Activated naive CD4-positive, alpha-beta T cell treated with anti-CD3 and anti-CD28 coated beads, Interleukin-2, amount 50 U/mL, for 72 hours (primary cell): Measurements from ENCODE around the gene VWF. TPM values are rescaled to one million over a fixed set of nuclear protein-coding genes. Genes with fewer than 3 reads are reported as not detected.

ENCODE experiments used
- ATAC-seq, 2 donors: fragments of 150-1000 bp; cut with Tn5 transposase; 2 replicates each; pipeline ENCODE4 v1.10.0; 2021; ENCODE audit warnings: mild to moderate bottlenecking in 2 of 2, moderate library complexity in 2 of 2
- DNase-seq, 2 donors: peaks; one replicate each; pipeline ENCODE4 v3.0.0; 2021 to 2022; ENCODE audit warnings: low spot score in 2 of 2
- H3K27ac Mint-ChIP-seq, 2 donors: one replicate each; pipeline ENCODE4 v1.8.0; 2022; ENCODE audit warnings: mild to moderate bottlenecking in 2 of 2, mixed read lengths in 2 of 2
- H3K36me3 Mint-ChIP-seq, 2 donors: one replicate each; pipeline ENCODE4 v1.8.0; 2022; ENCODE audit warnings: mixed read lengths in 2 of 2
- H3K9me3 Mint-ChIP-seq, 2 donors: one replicate each; pipeline ENCODE4 v1.8.0; 2022; ENCODE audit warnings: mixed read lengths in 2 of 2
- total RNA-seq, 2 donors: library from RNA; stranded (reverse); gene quantifications; one replicate each; pipeline ENCODE4 v1.2.3, GENCODE V29; 2022

The VWF gene
- total RNA-seq, 2 donors from 2014 or later: 0.12 TPM; not detected in 1

DNA sequence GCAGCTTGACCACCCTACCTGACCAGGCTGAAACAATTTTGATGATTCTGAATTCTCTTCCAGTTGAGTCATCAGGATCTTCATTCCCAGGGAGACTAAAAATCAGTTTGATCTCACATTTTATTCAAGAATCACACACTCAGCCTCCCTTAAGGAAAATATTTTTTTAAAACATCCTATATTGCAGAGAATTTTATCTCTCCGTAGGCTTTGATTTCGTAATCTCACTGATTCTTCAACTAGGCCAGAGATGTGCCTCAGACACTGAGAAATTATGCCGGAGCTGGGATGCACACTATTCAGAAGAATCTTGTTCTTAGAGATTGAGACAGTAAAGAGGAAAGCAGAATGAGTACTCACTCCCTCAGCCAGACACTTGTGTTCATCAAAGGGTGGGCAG lies 172.4 kb downstream of the VWF start:
- DNase-seq (no peak), ATAC-seq (no peak)
- Mint-ChIP-seq H3K36me3 (no peaks in the 10 kb centered on the region), H3K9me3 (no peaks in the 10 kb centered on the region), H3K27ac (no peak overlapping the region)

DNA sequence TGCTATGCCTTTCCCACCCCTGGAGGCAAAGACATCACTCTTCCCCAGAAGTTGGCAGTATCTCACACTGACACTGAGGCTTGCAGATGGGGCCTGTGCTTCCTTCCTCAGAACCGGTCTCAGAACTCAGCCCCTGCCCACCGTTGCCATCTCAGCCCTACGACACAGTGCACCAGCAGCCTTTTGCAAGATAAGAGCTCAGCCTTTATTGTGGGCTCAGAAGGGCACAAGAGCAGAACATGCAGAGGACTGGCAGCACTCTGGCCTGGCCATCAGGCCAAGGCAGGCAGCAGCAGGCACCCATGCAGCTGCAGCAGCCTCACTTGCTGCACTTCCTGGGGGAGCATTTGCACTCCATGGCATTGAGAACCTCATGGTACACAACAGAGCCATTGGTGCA lies 175.8 kb downstream of the VWF start:
- no peak for DNase-seq

DNA sequence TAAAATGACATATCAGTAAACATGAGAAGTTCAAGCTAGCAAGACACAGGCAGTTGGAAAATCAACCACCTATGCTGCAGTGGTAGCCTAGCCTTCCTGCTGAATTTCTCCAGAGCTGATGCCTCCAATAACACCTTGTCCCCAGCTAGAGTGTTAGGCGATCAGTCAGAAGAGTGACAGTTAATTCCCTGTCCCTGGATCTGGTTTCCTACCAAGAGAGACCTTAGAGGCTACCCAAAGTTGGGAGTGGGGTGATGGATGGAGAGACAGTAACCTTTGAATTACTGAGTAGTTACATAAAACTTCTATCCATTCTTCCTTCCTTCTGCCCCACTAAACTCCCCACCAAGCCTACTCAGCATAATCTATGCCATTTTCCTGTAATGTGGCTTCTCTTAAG lies 177.5 kb downstream of the VWF start:
- no peaks in the 10 kb centered on the region for H3K36me3 Mint-ChIP-seq
- no peak for ATAC-seq
- no peaks in the 10 kb centered on the region for H3K9me3 Mint-ChIP-seq
- DNase-seq: no peak
- no peak overlapping the region for H3K27ac Mint-ChIP-seq

More for the DNA sequence above, 175.8 kb downstream of the VWF start:
- ATAC-seq: no peak
- H3K9me3 Mint-ChIP-seq: no peaks in the 10 kb centered on the region
- no peaks in the 10 kb centered on the region for H3K36me3 Mint-ChIP-seq
- no peak overlapping the region for H3K27ac Mint-ChIP-seq

DNA sequence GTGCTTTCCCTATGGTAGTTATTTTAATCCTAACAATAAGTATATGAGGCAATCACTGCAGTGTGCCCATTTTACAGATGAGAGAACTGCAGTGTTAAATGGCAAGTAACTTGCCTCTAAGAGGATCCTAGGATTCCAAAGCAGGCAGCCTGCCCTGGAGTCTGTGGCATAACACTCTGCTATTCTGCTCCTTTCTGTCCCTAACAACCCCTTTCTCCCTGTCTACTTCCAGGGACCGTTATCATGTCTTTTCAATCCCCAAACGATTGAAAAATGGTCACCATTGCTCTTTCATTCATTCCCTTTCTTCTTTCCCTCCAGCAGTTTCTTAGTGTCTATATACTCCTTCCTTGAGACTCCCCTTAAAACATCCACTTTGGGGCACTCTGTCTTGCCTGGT lies 178.1 kb downstream of the VWF start:
- no peak for DNase-seq
- no peaks in the 10 kb centered on the region for H3K9me3 Mint-ChIP-seq
- no peak for ATAC-seq
- H3K36me3 Mint-ChIP-seq: no peaks in the 10 kb centered on the region
- H3K27ac Mint-ChIP-seq: no peak overlapping the region

DNA sequence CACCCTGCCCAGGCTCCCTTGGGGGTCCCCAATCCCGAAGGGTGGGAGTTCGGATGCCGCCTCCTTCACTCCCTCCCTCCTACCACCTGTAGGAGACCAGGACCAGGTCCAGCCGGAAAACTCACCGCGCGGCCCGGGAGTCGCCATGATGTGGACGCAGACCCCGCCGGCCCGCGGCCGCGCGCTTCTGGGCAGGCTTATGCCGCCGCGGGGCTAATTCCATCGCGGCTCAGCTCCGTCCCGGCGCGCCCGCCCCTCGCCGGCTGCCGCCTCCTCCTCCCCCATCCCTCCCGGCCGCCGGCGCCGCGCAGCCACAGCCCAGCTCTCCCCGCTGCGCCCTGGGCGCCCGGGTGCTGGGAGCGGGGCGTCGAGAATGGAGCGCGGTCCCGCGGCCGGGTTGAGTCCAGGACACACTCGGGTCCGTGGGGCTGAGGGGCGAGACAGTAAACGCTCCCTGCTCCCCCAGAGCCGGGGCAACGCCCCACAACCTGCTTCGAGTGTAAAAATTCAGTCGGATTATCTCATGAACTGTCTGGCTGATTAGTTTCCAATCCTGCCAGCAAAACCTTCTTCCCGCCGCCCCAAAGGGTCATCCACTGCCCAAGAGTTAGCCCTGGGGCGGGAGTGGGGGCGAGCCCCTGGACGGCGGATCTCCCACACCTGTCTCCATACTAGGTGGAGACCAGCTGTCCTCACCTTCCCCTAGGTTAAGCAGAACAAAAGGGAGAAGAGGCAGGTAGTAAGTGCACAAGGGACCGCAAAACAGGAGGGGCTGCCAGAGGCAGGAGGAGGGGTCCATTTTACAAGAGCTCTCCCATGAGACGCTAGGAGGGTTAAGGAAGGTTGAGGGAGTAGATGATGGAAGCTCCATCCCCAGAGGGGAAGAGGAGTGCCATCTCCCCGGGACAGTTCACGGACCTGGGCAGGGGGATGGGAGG lies 179.1 kb downstream of the VWF start, which contains the start of gene ANO2:
ANO2 (minus strand) TSS at position 189 of the 938 bp plus-strand sequence; CDS start at position 147, 42 bp downstream.
- Mint-ChIP-seq H3K36me3 (no peaks in the 10 kb centered on the region), H3K27ac (no peak within 1 kb of the TSS), H3K9me3 (no peaks in the 10 kb centered on the region)
- DNase-seq (no peak), ATAC-seq (no peak)

DNA sequence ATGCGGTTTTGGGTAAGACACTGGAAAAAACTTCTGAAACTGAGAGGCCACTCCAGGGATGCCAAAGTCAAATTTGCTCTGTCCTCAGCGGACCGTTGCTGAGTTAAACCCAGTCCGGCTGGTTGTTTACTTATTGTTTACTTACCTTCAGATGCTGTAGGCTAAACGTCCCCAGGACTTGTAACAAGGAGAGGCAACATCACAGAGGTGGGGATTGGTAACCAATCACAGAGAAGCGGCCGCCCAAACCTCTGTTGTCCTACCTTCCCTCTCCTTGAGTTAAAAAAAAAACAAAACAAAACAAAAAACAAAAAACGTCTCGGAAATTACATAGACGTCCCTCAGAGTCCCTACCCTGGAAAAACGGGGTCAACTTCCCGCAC lies 179.8 kb downstream of the VWF start:
- ATAC-seq (no peak), DNase-seq (no peak)
- Mint-ChIP-seq H3K9me3 (no peaks in the 10 kb centered on the region), H3K36me3 (no peaks in the 10 kb centered on the region), H3K27ac (no peak overlapping the region)

DNA sequence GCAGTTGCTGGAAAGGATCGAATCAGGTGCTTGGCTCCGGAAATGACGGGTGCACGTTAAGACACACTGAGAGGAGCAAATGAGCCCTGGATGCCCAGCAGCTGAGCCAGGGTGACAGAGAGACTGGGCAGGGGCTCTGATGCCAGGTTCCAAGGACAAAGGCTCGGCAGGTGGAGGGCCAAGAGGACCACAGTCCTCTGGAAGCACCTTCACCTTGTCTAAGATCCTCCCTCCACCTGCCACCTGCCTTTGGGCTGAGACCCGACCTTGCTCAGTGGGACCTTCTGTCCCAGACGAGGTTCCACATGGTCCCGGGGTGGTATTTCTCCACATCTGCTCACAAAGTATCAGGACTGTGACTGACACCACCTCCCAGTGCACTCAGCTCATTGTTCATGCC lies 180.4 kb downstream of the VWF start:
- ATAC-seq: no peak
- Mint-ChIP-seq H3K9me3 (no peaks in the 10 kb centered on the region), H3K36me3 (no peaks in the 10 kb centered on the region)

DNA sequence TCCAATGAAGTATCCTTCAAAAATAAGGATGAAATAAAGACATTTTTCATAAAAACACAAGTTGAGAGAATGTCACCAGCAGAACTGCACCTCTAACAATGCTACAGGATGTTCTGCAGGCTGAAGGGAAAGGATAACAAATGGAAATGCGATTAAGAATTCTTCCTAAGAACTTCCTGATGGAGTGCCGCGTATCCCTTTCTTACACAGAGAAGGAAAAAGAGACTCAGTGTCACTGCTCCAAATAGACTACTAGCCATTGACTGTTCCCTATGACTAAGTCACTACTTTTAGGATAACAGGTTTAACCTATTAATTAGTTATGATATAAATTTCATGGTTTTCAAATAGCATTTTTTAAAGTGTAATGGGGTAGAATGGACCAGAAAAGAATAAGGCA lies 182.6 kb downstream of the VWF start:
- Mint-ChIP-seq H3K9me3 (no peaks in the 10 kb centered on the region), H3K36me3 (no peaks in the 10 kb centered on the region), H3K27ac (no peak overlapping the region)
- no peak for DNase-seq
- ATAC-seq: no peak

More for the DNA sequence above, 180.4 kb downstream of the VWF start:
- no peak for DNase-seq
- H3K27ac Mint-ChIP-seq: no peak overlapping the region

DNA sequence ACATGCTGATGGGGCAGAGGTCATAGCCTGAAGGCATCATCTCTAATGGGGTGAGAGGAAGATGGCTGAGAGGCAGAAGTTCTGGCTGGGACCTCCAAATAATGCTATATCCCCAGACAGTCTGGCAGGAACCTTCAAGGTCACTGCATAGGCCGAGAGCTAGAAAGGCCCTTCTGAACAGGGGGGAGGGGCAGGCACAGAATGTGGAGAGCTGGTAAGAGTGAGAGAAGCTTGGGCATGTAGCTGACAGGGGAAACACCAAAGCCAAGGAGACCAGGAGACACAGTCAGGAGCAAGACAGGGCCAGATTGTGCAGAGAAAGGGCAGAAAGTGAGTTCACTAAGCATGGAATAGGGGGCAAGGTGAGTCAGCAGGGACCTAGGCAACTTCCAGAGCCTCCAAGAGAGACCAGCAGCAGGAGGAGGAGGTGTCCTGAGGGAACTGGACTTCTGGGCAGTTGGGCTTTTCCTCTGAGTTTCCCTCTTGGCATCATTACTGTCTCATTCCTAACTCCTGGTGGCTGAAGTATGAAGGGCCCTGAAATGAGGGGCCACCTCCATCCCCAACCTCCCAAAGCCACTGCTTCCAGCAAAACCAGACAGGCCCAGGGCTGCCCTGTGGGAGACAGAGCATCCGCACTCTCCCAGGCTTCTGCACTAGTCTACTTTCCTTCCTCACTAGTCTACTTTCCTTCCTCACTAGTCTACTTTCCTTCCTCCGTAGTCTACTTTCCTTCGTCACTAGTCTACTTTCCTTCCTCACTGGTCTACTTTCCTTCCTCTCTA lies 196.5 kb downstream of the VWF start:
- DNase-seq (no peak), ATAC-seq (no peak)
- peaks cover 0 to 18% of the 10 kb centered on the region in 2 donors for H3K9me3 Mint-ChIP-seq
- H3K27ac Mint-ChIP-seq: no peak overlapping the region
- H3K36me3 Mint-ChIP-seq: no peaks in the 10 kb centered on the region

DNA sequence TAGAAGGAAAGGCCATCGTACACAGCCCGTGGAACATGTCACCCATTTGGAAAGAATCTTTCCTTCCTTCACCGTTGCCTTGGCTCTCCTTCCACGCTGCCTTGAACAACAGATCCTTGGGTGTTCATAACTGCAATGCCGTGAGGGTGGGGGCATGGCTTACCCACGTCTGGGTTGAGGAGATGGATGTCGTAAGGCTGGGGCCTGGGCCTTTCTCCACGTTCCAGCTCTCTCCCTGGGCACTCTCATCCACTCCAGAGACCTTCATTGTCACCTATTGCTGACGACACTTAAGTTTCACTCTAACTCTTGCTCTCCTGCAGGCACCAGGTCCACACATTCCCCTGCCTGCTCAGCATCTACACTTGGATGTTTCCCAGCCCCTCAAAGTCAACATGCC lies 198.8 kb downstream of the VWF start:
- ATAC-seq: no peak
- H3K9me3 Mint-ChIP-seq: peaks cover 0 to 7% of the 10 kb centered on the region in 2 donors
- H3K36me3 Mint-ChIP-seq: no peaks in the 10 kb centered on the region
- no peak overlapping the region for H3K27ac Mint-ChIP-seq
- DNase-seq: no peak

DNA sequence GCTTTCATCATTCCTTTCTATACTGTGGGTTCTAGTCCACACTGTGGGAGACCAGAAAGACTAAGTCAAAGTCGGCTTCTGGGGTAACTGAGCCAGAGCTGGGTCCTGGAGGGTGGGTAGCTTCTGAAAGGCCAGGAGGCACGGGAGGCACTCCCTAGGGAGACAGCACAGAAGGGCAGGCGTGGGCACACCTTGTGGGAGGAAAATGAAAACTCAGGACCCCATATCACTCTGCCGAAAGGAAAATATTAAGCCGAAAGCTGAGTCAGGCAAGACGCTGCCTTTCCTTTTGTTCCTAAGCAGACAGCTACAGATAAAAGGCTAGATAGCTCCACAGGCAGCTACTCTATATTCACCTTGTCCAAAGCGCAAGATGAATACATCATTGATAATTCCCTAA lies 200.1 kb downstream of the VWF start:
- Mint-ChIP-seq H3K36me3 (no peaks in the 10 kb centered on the region), H3K9me3 (peaks cover 0 to 7% of the 10 kb centered on the region in 2 donors), H3K27ac (no peak overlapping the region)
- ATAC-seq (no peak), DNase-seq (peak in 1 of 2 donors; percentile 18)

DNA sequence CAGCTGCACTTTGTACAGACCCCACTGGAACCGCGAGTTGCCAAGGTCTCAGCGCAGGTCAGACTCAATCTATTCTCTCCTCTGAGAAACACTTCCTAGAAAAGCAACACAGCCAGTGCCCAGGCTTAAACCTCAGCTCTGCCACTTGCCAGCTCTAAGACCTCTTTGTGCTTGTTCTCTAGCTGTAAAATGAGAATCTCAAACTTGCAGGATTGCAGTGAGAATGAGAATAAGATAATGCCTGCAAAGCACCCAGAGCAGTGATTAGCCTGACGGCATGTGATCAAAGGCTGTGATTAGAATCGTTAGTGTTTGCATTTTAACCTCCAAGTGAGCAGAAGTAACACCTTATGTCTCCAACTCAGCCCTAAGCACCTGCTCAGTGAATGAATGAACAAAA lies 200.7 kb downstream of the VWF start:
- no peak for ATAC-seq
- no peak for DNase-seq
- no peaks in the 10 kb centered on the region for H3K36me3 Mint-ChIP-seq

DNA sequence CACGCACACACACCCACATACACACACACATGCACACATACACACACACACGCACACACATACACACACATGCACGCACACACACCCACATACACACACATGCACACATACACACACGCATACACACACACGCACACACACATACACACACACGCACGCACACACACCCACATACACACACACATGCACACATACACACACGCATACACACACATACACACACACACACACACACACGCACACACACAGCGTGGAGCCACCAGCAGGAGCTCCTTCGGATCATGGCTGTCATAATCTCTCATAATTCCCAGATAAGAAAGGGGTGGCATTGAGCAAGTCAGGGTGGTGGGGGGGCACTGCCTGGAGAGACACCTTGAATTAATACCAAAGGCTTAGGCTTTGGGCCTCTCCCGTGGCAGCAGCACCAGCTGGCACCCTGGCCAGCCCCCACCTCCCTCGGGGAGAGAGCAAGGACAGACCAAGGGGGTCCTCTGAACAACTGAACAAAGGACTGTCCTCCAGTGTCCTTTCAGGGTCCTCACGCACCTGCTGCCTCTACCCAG lies 201.3 kb downstream of the VWF start:
- Mint-ChIP-seq H3K27ac (no peak overlapping the region), H3K9me3 (peaks cover 0 to 7% of the 10 kb centered on the region in 2 donors), H3K36me3 (no peaks in the 10 kb centered on the region)
- DNase-seq (no peak), ATAC-seq (no peak)

More for the DNA sequence above, 200.7 kb downstream of the VWF start:
- peaks cover 0 to 7% of the 10 kb centered on the region in 2 donors for H3K9me3 Mint-ChIP-seq
- no peak overlapping the region for H3K27ac Mint-ChIP-seq

DNA sequence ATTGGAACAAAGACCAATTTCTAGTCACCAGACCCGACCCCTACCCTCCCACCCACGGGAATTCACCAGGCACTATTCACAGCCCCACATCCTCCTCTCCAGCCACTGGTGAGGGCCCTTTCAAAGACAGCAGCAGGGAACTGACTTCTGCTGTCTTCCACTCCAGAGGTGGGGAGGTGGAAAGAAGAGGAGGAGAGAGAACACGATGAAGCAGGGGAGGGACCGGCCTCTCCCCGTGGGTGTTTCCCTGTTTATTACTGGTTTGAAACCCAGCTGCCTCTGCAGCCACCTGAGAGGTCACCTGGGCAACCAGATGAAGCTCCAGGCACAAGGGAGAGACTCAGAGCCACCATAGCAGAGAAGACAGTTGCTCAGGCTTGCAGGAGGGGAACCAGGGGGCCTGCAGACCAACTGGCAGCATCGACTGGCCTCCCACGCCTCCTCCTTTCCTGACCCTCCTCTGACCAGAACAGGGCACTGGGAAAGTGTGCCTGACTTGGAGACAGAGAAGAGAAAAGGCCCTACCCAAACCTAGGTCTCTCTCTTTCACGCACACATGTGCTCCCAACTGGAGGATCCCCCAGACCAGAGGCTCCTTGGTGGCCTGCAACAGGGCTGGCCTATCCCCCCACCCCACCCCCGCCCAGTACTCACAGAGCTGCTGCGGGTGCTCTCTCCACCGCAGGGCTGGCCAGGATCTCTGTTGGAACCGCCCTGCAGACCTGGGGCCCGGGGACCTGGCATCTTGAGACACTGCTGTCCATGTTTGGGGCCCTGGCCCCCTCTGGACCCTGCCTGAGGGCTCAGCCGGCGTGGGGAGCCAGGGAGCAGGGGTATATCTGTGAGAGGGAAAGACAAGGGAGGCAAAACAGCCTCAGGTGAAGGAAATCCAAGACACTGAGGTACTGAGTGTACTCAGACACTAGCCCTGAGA lies 202.2 kb downstream of the VWF start:
- DNase-seq (no peak), ATAC-seq (no peak)
- Mint-ChIP-seq H3K9me3 (peaks cover 0 to under 1% of the 10 kb centered on the region in 2 donors), H3K27ac (no peak overlapping the region), H3K36me3 (no peaks in the 10 kb centered on the region)

DNA sequence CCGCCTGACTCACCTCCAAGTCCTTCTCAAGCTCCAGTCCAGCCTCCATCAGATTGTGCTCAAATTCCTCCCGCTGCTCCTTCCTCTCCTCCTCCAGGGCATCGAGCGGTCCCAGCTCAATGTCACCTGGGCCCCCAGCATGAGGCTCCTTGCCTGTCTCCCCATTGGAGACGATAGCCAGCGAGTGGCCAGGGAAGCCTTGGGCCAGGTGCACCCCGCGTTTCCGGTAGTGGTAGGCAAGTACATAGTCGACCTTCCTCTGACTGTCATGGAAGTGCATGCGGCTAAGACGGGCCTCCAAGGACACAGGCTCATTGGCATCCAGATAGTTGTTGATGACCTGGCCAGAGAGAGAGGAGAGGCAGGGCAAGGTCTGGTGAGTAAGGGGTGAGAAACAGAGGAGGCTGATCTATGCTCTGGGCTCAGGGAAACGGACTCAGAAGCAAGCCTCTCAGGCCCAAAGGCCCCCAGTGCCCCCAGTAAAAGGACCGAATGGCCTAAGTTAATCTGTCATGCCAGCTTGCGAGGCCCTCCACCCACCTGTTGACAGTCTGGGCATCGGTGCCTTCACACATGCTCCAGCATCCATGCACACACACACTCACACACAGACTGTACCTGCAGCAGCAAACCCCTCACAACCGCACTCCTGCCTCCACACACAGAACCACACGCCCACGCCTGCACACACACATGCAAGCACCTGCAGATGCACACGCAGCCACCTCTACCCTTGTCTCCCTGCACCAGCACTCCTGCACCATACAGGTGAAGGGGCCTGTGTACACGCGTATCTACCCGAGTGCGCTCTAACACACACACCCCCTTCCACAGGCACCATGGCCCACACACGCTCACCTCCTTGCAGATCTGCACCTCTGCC lies 203.2 kb downstream of the VWF start:
- DNase-seq (no peak), ATAC-seq (no peak)
- Mint-ChIP-seq H3K27ac (no peak overlapping the region), H3K36me3 (no peaks in the 10 kb centered on the region), H3K9me3 (no peaks in the 10 kb centered on the region)
